ENCODE results near the gene EPHB2.

Gene EPHB2

GRCh38 chr1:22780696-22781095 is 70.1 kb downstream of the EPHB2 start:
- no peak for DNase-seq (ENCODE audit: low read depth in 2 of 2)

- DNase-seq (ENCODE audit: low read depth in 2 of 2) = no peak
Measured at GRCh38 chr1:22781483-22781882, 70.8 kb downstream of the EPHB2 start.

- DNase-seq (ENCODE audit: low read depth in 2 of 2) = no peak
Measured at GRCh38 chr1:22782406-22782805, 71.8 kb downstream of the EPHB2 start.

GRCh38 chr1:22784317-22784716 is 73.7 kb downstream of the EPHB2 start:
- no peak for DNase-seq (ENCODE audit: low read depth in 2 of 2)

- no peak for DNase-seq (ENCODE audit: low read depth in 2 of 2)
Measured at GRCh38 chr1:22784737-22785136, 74.1 kb downstream of the EPHB2 start.

DNA sequence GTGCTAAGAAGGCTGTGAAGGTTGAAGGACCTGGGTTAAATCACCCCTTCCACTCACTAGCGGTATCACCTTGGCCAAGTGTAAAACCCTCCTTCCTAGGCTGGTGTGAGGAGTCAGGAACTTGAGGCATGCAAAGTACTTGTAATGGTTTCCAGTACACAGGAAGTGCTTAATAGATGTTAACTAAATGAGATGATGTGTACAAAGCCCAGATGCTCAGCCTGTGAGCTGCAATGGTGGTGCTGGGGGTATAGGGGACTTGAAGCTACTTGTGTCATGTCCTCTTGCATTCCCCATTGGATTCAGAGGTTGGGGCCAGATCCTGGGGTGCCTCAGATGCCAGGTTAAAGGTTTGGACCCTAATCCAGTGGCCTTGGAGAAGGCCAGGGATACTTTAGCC is 75.5 kb downstream of the EPHB2 start:
- no peak for DNase-seq (ENCODE audit: low read depth in 2 of 2)

GRCh38 chr1:22786719-22787489 is 76.3 kb downstream of the EPHB2 start:
- DNase-seq (ENCODE audit: low read depth in 2 of 2) = no peak

GRCh38 chr1:22787636-22788035 is 77.0 kb downstream of the EPHB2 start:
- no peak for DNase-seq (ENCODE audit: low read depth in 2 of 2)

DNA sequence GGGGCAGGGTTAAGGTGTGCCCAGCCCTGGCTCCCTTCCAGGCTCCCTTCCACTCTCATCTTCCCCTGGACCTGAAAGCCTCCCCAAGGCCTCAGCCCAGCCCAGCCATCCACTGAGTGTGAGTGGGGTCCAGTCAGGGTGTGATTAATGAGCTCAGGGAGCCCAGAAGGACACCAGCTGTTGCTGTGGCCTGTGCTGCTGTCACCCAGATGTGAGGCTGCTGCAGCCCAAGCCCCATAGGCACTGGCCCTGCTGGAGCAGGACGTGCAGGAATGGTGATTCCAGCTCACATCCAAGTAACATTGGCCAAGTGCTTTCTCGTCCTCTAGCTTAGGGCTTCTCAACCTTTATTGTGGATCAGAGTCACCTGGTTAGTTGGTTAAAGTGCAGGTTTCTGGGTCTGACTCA is 77.6 kb downstream of the EPHB2 start:
- DNase-seq (ENCODE audit: low read depth in 2 of 2) = no peak

- no peak for DNase-seq (ENCODE audit: low read depth in 2 of 2)
Measured at GRCh38 chr1:22789356-22789994, 78.8 kb downstream of the EPHB2 start.

- DNase-seq (ENCODE audit: low read depth in 2 of 2) = no peak
Measured at GRCh38 chr1:22790232-22791008, 79.8 kb downstream of the EPHB2 start.

DNA sequence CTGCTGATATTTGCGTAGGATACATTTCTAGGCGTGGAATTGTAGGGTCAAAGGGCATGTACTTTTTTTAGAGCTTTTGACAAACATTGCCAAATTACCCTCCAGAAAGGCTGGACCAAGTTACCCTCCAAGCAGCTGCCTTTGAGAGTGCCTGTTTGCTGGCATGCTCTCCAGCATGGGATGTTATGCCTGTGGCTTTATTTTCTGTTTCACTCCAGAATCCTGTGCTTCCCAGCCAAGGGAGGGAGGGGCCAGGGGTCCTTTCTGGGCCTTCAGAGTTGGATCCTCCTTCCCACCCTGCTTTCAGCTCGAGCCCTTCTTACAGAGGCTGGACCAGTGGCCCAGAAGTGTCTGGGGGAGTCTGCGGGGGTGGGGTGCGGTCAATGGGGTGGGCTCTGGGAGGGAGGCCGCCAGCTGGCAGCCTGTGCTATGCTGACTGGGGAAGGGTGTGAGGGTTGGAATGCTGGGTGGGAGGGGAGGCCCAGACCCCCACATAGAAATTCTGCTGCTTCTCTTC is 81.2 kb downstream of the EPHB2 start:
- no peak for DNase-seq (ENCODE audit: low read depth in 2 of 2)

GRCh38 chr1:22792396-22793160 is 81.9 kb downstream of the EPHB2 start:
- DNase-seq (ENCODE audit: low read depth in 2 of 2) = no peak

GRCh38 chr1:22793647-22794046 is 83.0 kb downstream of the EPHB2 start:
- DNase-seq (ENCODE audit: low read depth in 2 of 2) = no peak

DNA sequence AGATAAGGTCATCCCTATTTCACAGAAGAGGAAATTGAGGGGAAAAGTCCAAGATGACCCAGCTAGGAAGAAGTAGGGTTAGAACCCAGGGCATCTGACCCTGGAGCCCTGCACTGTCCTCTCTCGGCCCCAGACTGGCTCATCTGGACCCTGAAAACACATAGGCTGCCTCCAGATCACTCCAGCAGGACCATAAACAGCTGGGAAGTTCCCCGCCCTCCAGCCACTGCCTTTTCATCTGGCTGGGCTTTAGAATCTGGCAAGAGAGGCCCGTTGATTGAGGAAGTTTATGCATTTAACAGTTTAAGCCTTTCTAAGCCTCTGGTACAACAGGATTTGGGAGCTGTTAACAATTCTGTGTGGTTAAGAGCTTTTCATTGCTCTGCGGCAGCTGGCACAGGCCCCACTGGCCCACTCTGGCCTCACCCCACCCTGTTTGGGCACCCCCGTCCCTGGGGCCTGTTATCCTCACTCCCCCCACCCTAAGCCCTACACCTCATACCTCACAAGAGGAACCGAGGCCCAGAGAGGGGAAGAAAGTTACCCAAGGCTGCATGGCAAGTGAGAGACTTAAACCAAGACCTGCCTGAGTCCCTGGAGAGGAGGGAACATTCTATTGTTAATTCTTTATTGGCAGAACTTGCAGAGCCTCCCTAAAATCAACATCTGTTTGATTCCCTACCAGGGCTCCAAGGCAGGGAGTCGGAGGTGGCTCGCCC is 84.2 kb downstream of the EPHB2 start:
- no peak for DNase-seq (ENCODE audit: low read depth in 2 of 2)

- no peak for DNase-seq (ENCODE audit: low read depth in 2 of 2)
Measured at GRCh38 chr1:22795366-22795714, 84.7 kb downstream of the EPHB2 start.

DNA sequence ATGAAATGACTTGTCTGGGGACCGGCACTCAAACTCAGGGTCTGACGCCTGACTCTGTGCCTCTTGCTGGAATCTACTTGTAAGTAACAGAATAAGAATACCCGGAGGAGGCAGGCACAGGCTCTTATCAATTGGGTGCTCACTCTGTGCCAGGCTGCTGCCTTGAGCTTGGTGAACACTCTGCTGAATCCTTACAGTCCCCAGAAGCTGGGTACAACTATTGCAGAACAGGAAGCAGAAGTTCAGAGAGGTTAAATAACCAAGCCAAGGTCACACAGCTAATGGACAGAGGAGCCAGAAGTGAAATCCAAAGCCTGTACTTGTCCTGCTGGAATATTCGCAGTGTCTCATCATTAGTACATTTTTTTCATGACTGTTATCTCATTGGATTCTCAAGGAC is 86.0 kb downstream of the EPHB2 start:
- no peak for DNase-seq (ENCODE audit: low read depth in 2 of 2)

- DNase-seq (ENCODE audit: low read depth in 2 of 2) = no peak
Measured at GRCh38 chr1:22798083-22798482, 87.4 kb downstream of the EPHB2 start.

GRCh38 chr1:22799971-22800370 is 89.3 kb downstream of the EPHB2 start:
- no peak for DNase-seq (ENCODE audit: low read depth in 2 of 2)

DNA sequence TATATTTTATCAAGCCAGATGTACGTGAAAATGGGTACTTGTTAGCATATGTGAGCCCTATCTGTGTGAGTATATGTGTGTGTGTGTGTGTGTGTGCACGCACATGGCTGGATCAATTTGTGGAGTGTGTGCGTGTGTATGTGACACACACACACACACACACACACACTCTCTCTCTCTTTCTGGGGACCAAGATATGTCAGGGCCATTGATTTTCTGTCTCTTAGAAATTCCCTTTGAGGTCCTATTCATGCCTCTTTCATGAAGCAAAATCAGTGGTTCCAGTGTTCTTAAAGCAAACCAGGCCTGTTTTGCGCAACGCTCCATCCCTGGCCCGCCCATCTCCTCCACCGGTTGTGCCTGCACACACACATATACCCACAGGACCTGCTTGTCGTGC is 90.0 kb downstream of the EPHB2 start:
- DNase-seq (ENCODE audit: low read depth in 2 of 2) = no peak

- no peak for DNase-seq (ENCODE audit: low read depth in 2 of 2)
Measured at GRCh38 chr1:22801347-22801746, 90.7 kb downstream of the EPHB2 start.
